ENCODE results near the gene ZYG11B. TPM values are rescaled to one million over a fixed set of nuclear protein-coding genes. Genes with fewer than 3 reads are reported as not detected.

Gene ZYG11B
- total and polyA plus RNA-seq, 9 of the 15 experiments (the other 6 are each of a cell fraction or from before 2014, with no cell fraction given): 4.9 to 22.2 (median 12.2) TPM

- peak; percentile 71 to 79; a peak in 2 of 4 replicates for TF ChIP-seq UBTF (IDR thresholded peaks at IDR 0.05; ENCODE audit: borderline replicate concordance in 1 of 2, low read depth in 2 of 2, low read length in 2 of 2)
- no peak for TF ChIP-seq CBX5 (IDR thresholded peaks at IDR 0.05; ENCODE audit: borderline replicate concordance, low read depth)
- TF ChIP-seq PKNOX1 (IDR thresholded peaks at IDR 0.05): no peak
- TF ChIP-seq NCOA1 (IDR thresholded peaks at IDR 0.05; ENCODE audit: low read depth): no peak
- no peak for TF ChIP-seq ZBTB40 (IDR thresholded peaks at IDR 0.05)
- TF ChIP-seq ZBTB40 (CRISPR knock-in tag; IDR thresholded peaks at IDR 0.05): no peak
- peak; percentile 72; the same call in 1 of the 2 replicates for TF ChIP-seq ETV5 (CRISPR knock-in tag; IDR thresholded peaks at IDR 0.05; ENCODE audit: low read depth)
- no peak for TF ChIP-seq ZNF518B (CRISPR knock-in tag; IDR thresholded peaks at IDR 0.05)
- TF ChIP-seq ZNF263 (CRISPR knock-in tag; IDR thresholded peaks at IDR 0.05; ENCODE audit: borderline replicate concordance): peak; percentile 60; the same call in 1 of the 2 replicates
Measured at GRCh38 chr1:52842643-52843310, 116.5 kb downstream of the ZYG11B start, which contains the start of gene ZYG11A (continued).

All from K562 (cell line).